NCI-H1105 (cell line): ENCODE data around the gene EML4.

Experiments
- DNase-seq: peaks from one replicate; lab custom pipeline; 2025; lab: John Stamatoyannopoulos, UW

EML4 gene

GRCh38 chr2:42307180-42307579 is 138.0 kb downstream of the EML4 start:
- no peak for DNase-seq

GRCh38 chr2:42309366-42309765 is 140.2 kb downstream of the EML4 start:
- no peak for DNase-seq

DNA sequence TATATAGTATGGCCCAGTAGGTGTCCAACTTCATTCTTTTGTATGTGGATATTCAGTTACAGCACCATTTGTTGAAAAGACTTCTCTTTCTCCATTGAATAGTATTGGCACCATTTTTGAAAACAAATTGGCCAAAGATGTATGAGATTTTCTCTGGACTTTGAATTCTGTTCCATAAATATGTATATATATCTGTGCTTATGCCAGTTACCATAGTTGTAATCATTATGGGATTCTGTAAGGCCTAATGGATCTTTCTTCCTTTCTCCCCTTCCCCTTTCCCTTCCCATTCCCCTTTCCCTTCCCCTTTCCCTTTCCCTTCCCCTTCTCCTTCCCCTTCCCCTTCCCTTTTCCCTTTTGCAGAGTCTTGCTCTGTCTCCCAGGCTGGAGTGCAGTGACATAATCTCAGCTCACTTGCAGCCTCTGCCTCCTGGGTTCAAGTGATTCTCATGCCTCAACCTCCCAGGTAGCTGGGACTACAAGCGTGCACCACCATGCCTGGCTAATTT is 140.9 kb downstream of the EML4 start:
- DNase-seq = no peak

DNA sequence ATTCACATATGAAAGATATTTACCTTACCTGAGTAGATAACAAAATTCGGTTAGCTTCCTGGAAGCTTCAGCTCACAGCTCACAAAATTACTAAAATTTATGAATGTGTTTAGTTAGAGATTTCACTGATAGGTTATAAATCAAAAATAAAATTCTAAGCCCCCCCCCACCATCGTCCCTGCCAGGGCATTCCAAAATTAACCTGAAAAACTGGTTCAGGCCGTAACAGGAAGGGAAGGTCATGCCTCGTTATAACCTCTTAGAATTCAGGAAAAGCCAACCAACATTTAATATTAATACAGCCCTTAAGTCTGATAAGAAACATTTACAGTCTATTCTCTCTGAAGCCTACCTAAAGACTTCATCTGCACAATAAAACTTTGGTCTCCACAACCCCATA is 143.0 kb downstream of the EML4 start:
- DNase-seq = no peak

- DNase-seq = no peak
These were observed 145.8 kb downstream of the EML4 start for GRCh38 chr2:42314892-42315468.

GRCh38 chr2:42315844-42316470 is 146.8 kb downstream of the EML4 start:
- DNase-seq = no peak

GRCh38 chr2:42316910-42317309 is 147.8 kb downstream of the EML4 start:
- no peak for DNase-seq

GRCh38 chr2:42317486-42317885 is 148.3 kb downstream of the EML4 start:
- DNase-seq = no peak

DNA sequence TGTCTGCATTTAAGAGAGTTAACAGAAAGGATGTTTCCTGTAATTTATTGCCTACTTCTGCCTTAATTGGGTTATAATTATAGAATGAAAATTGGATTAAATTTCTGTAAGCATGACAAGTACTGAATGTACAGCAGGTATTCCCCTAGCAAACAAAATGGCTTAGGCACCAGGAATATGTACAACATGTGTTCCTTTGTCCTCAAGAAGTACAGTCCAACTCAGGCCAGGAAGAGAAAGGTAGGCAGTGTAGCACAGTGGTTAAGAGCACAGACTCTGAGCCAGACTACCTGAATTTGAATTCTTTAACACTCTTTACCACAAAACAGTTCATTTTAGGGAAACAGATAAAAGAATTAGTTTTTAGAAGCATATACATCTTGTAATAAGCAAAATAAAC is 148.8 kb downstream of the EML4 start:
- DNase-seq = no peak

- no peak for DNase-seq
These were observed 150.1 kb downstream of the EML4 start for GRCh38 chr2:42319265-42319664.

GRCh38 chr2:42321452-42322064 is 152.4 kb downstream of the EML4 start:
- DNase-seq = no peak

- DNase-seq = no peak
These were observed 155.1 kb downstream of the EML4 start for GRCh38 chr2:42324244-42324643.

DNA sequence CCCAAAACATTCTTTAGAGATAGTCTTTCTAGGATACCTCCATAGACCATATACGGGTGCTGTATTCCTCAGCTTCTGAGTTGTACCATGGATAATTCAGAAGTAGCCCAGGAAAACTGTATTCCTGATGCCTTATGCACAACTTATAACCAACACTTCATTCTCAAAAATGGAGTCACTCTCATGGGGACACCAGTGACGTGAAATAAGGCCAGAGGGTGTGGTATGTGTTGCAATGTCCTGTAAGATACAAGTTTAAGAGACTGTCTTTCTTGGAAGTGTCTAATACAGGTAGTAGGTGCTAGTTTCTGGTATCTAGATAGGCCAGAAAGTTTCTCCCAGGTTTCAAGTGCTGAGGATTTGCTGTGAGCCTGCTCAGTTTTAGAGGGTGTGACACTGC is 155.8 kb downstream of the EML4 start:
- no peak for DNase-seq

- no peak for DNase-seq
These were observed 156.5 kb downstream of the EML4 start for GRCh38 chr2:42325609-42326008.

DNA sequence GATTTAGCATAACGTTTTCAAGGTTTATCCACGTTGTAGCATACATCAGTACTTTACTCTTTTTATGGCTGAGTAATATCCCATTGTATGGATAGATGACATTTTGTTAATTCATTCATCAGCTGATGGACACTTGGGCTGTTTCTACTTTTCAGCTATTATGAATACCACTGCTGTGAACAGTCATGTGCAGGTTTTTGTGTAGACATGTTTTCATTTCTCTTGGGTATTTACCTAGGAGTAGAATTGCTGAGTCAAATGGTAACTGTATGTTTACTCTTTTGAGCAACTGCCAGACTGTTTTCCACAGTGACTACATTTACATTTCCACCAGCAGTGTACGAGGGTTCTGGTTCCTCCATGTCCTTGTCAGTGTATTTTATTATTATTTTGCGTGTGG is 158.0 kb downstream of the EML4 start:
- no peak for DNase-seq

DNA sequence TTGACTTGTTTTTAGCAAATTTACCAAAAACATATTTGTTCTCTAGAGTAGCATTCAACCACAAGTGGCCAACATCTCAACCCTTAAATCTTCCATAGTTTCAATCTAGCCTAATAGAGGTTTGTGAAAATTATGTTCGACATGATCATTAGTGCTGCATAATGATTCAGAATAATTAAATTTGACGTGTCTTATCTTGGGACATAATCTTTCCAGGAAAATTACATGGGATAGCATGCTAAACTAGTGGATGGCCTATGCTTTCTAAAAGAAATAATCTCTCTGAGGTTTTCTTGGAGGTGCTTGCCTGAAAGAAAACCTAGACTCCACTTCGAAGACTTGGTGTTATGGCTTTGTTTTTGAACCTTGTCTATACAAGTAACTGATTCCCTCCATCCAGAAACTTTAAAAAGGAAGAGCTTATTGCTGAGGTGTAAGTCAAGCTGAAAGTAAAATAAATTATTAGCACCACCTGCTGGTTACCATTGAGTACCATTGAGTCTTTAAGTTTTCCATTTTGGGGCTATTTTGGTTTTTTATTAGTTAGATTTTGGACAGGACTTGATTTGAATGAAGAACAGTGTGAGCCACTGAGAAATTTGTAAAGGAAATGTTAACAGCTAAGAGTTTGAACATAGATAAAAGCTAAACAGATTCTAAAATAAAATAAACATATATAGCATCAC is 159.1 kb downstream of the EML4 start:
- DNase-seq = no peak

GRCh38 chr2:42328923-42329322 is 159.8 kb downstream of the EML4 start:
- DNase-seq = no peak

- no peak for DNase-seq
These were observed 160.6 kb downstream of the EML4 start for GRCh38 chr2:42329736-42330135.

DNA sequence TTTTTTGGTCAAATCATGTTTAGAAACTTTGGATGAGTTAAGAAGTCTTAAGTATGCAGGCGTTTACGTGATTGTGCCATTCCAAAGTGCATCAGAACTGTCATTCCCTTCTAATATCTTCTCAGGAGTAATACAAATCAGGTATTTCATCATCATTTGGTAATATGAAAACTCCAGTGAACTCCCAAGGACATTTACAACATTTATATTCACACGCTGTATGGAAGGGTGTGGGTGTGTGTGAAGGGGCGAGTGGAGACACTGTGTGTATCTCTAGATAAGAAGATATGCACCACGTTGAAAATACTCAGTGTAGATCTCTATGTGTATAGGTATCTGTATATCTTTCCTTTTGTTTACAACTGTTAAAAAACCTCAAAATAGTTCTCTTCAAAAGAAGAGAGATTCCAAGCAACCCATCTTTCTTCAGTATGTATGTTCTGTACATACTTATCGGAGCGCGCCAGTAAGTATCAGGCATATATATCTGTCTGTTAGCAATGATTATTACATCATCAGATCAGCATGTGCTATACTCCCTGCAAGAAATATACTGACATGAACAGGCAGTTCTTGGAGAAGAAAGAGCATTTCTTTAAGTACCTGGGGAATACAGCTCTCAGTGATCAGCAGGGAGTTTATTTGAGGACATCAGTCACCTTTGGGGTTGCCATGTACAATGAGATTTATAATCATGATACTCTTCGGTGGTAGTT is 162.6 kb downstream of the EML4 start:
- DNase-seq = no peak

GRCh38 chr2:42332575-42332974 is 163.4 kb downstream of the EML4 start:
- no peak for DNase-seq

DNA sequence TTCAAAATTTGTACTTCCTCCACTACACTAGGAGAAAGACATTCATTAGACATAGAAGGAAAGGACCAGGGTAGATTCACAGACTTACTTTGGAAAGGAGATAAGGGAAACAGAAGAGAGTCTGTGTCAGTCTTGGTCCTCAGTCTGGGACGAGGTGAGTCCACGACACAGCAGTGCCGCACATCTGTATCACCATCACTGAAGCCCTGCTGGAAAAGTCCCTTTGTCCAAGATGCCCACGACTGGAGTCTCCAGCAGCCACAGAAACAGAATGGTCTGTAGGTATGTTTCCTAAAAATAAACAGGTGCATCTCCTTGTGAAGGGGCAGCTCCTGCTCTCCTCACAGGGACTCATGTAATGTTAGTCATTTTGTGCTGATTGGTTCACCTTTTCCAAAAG is 164.4 kb downstream of the EML4 start:
- no peak for DNase-seq

DNA sequence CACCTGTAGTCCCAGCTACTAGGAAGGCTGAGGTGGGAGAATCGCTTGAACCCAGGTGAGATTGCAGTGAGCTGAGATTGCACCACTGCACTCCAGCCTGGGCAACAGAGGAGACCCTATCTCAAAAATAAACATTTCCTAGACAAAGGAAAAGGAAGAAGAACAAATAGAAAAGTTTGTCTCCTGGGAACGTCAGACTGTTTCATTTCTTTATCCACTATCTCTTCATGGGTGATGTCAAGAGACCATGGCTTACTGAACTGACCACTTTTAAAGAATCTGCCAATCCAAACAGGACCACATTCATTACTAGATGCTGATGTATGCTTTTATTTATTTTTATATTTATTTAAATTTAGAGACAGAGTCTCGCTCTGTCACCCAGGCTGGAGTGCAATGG is 165.1 kb downstream of the EML4 start:
- DNase-seq = no peak
